ENCODE results near the gene OR2T10. TPM values are rescaled to one million over a fixed set of nuclear protein-coding genes. Genes with fewer than 3 reads are reported as not detected.
"Not testable (repeated sequence)": the region's sequence is repeated elsewhere in the genome, so short reads cannot be mapped to it uniquely, and the experiment has no call there.

OR2T10 gene
- total and polyA plus RNA-seq, 2 of the 4 experiments (the other 2 are of a cell fraction) = not detected

- H3K27me3 ChIP-seq (ENCODE audit: control insufficient read depth, insufficient read depth, low read length); H3K4me2 ChIP-seq (ENCODE audit: low read depth, low read length); H4K20me1 ChIP-seq (ENCODE audit: insufficient read depth, low read length); H2BK15ac ChIP-seq (ENCODE audit: low read depth, low read length); in situ Hi-C loops (cut with MboI; ENCODE audit: low sequenced_read_pairs); H4K5ac ChIP-seq (ENCODE audit: low read depth, low read length); H2BK20ac ChIP-seq (ENCODE audit: low read depth, low read length); H3K36me3 ChIP-seq (ENCODE audit: control insufficient read depth, insufficient read depth, low read length); H3K18ac ChIP-seq (ENCODE audit: low read depth, low read length); POLR2A ChIA-PET (ENCODE audit: unreplicated experiment); intact Hi-C loops (cut with micrococcal nuclease); H4K8ac ChIP-seq (ENCODE audit: low read depth in 2 of 2, low read length in 2 of 2); H2AK5ac ChIP-seq (ENCODE audit: low read depth, low read length); CTCF ChIA-PET; H4K91ac ChIP-seq (ENCODE audit: insufficient read depth, low read depth, low read length); H3K9me3 ChIP-seq (ENCODE audit: control insufficient read depth, insufficient read depth, low read length); H3K79me1 ChIP-seq (ENCODE audit: low read depth in 1 of 2, low read length in 2 of 2); BruUV-seq (replicated peaks); H3K4me1 ChIP-seq (ENCODE audit: control insufficient read depth, insufficient read depth, low read length); H3K27ac ChIP-seq (ENCODE audit: insufficient read depth, low read length); dilution Hi-C loops (cut with HindIII; ENCODE audit: low sequenced_read_pairs, unreplicated experiment); H2AK9ac ChIP-seq (replicated peaks; ENCODE audit: low read depth, low read length, poor library complexity); H3K14ac ChIP-seq (replicated peaks; ENCODE audit: low read depth, low read length); H2BK120ac ChIP-seq (ENCODE audit: low read depth, low read length); H3K9ac ChIP-seq (ENCODE audit: low read depth, low read length); ATAC-seq (ENCODE audit: low read depth); DNase-seq; H3K23ac ChIP-seq (ENCODE audit: low read depth, low read length); H3K4me3 ChIP-seq (ENCODE audit: insufficient read depth, low read depth, low read length); H2AFZ ChIP-seq (replicated peaks; ENCODE audit: low read length, poor library complexity); H2BK5ac ChIP-seq (ENCODE audit: low read depth, low read length, poor library complexity, severe bottlenecking); H3K9me1 ChIP-seq (ENCODE audit: insufficient read depth, low read length); H3K56ac ChIP-seq (ENCODE audit: extremely low read depth, insufficient read depth, low read length); H3K4ac ChIP-seq (ENCODE audit: low read depth, low read length): not testable (repeated sequence)
- WGBS, 2 experiments (ENCODE audit: extremely low coverage in 2 of 2, insufficient read length in 1 of 2) = no CpG with 5 or more reads among the region's 3 CpGs
Measured at GRCh38 chr1:248645178-248645577, 47.7 kb upstream of the OR2T10 start, which contains the start of gene OR2T35. TSS of gene OR2T35 (minus strand) at chr1:248645278. CDS start at chr1:248639258, 6,020 bp downstream.

- H4K8ac ChIP-seq (ENCODE audit: low read depth in 2 of 2, low read length in 2 of 2); H3K4me2 ChIP-seq (ENCODE audit: low read depth, low read length); DNase-seq; CTCF ChIA-PET; ATAC-seq (ENCODE audit: low read depth); H4K20me1 ChIP-seq (ENCODE audit: insufficient read depth, low read length); H3K79me1 ChIP-seq (ENCODE audit: low read depth in 1 of 2, low read length in 2 of 2); H3K4me1 ChIP-seq (ENCODE audit: control insufficient read depth, insufficient read depth, low read length); H3K4me3 ChIP-seq (ENCODE audit: insufficient read depth, low read depth, low read length); H3K18ac ChIP-seq (ENCODE audit: low read depth, low read length); H2AFZ ChIP-seq (replicated peaks; ENCODE audit: low read length, poor library complexity); H3K4ac ChIP-seq (ENCODE audit: low read depth, low read length); H3K9me1 ChIP-seq (ENCODE audit: insufficient read depth, low read length); H4K5ac ChIP-seq (ENCODE audit: low read depth, low read length); H3K23ac ChIP-seq (ENCODE audit: low read depth, low read length); H3K9ac ChIP-seq (ENCODE audit: low read depth, low read length); H3K56ac ChIP-seq (ENCODE audit: extremely low read depth, insufficient read depth, low read length); H2BK5ac ChIP-seq (ENCODE audit: low read depth, low read length, poor library complexity, severe bottlenecking); BruUV-seq (replicated peaks); H3K9me3 ChIP-seq (ENCODE audit: control insufficient read depth, insufficient read depth, low read length); H2BK20ac ChIP-seq (ENCODE audit: low read depth, low read length); H2AK5ac ChIP-seq (ENCODE audit: low read depth, low read length); H3K36me3 ChIP-seq (ENCODE audit: control insufficient read depth, insufficient read depth, low read length); dilution Hi-C loops (cut with HindIII; ENCODE audit: low sequenced_read_pairs, unreplicated experiment); H3K14ac ChIP-seq (replicated peaks; ENCODE audit: low read depth, low read length); in situ Hi-C loops (cut with MboI; ENCODE audit: low sequenced_read_pairs); H3K27me3 ChIP-seq (ENCODE audit: control insufficient read depth, insufficient read depth, low read length); H2BK120ac ChIP-seq (ENCODE audit: low read depth, low read length); H2BK15ac ChIP-seq (ENCODE audit: low read depth, low read length); H2AK9ac ChIP-seq (replicated peaks; ENCODE audit: low read depth, low read length, poor library complexity); POLR2A ChIA-PET (ENCODE audit: unreplicated experiment); H3K27ac ChIP-seq (ENCODE audit: insufficient read depth, low read length); intact Hi-C loops (cut with micrococcal nuclease); H4K91ac ChIP-seq (ENCODE audit: insufficient read depth, low read depth, low read length): not testable (repeated sequence)
- no CpG with 5 or more reads among the region's 4 CpGs for WGBS, 2 experiments (ENCODE audit: extremely low coverage in 2 of 2, insufficient read length in 1 of 2)
Measured at GRCh38 chr1:248642971-248643651, 45.6 kb upstream of the OR2T10 start.

All from IMR-90 (cell line).